Measurements from ENCODE around the gene GRPEL2. TPM values are rescaled to one million over a fixed set of nuclear protein-coding genes. Genes with fewer than 3 reads are reported as not detected.

The GRPEL2 gene
- total and polyA plus RNA-seq, 2 experiments from 2014 or later = 20.2 to 62.2 TPM

GRCh38 chr5:149301049-149301743, 44.1 kb upstream of the GRPEL2 start (continued):
- TF ChIP-seq REST (IDR thresholded peaks at IDR 0.05; ENCODE audit: unreplicated experiment) = no peak
- TF ChIP-seq JUNB (IDR thresholded peaks at IDR 0.05; ENCODE audit: unreplicated experiment) = no peak
- no peak for TF ChIP-seq POLR2AphosphoS5 (IDR thresholded peaks at IDR 0.05; ENCODE audit: low read depth)
- no peak for TF ChIP-seq ETS1 (IDR thresholded peaks at IDR 0.05)
- no peak for TF ChIP-seq CREB1 (CRISPR knock-in tag; IDR thresholded peaks at IDR 0.05; ENCODE audit: low read depth)
- no peak for TF ChIP-seq EZH2 (IDR thresholded peaks at IDR 0.05; ENCODE audit: low read depth, unreplicated experiment)
- TF ChIP-seq STAT1 (IDR thresholded peaks at IDR 0.05; ENCODE audit: unreplicated experiment) = no peak
- no peak for TF ChIP-seq EZH2phosphoT487 (IDR thresholded peaks at IDR 0.05; ENCODE audit: unreplicated experiment)

GRCh38 chr5:149301744-149302380, 43.4 kb upstream of the GRPEL2 start:
- DNase-seq (ENCODE audit: low spot score) (no peak), ATAC-seq (no peak)
- Histone ChIP-seq H3K4me2 (no peak overlapping the region), H3K79me2 (replicated peaks; ENCODE audit: insufficient read depth) (no peaks in the 10 kb centered on the region), H3K36me3 (ENCODE audit: insufficient read depth) (no peaks in the 10 kb centered on the region), H3K4me3 (no peak overlapping the region), H4K20me1 (replicated peaks; ENCODE audit: insufficient read depth) (no peaks in the 10 kb centered on the region), H3F3A (replicated peaks; ENCODE audit: low read depth) (no peaks in the 10 kb centered on the region), H3K9me2 (ENCODE audit: insufficient read depth) (no peaks in the 10 kb centered on the region), H3K27me3 (ENCODE audit: insufficient read depth) (no peaks in the 10 kb centered on the region), H3K4me1 (ENCODE audit: insufficient read depth) (no peaks in the 10 kb centered on the region), H2AFZ (no peak overlapping the region), H3K27ac (ENCODE audit: low read depth) (no peak overlapping the region)
- H3K4me3 Mint-ChIP-seq = no peak overlapping the region
- H3K27ac Mint-ChIP-seq = no peak overlapping the region
- H3K27me3 Mint-ChIP-seq (ENCODE audit: insufficient read depth, low read depth, poor library complexity) = peaks cover 2% of the 10 kb centered on the region
- no peaks in the 10 kb centered on the region for H3K9me3 Mint-ChIP-seq
- no peaks in the 10 kb centered on the region for H3K36me3 Mint-ChIP-seq (ENCODE audit: low read depth)
- no peaks in the 10 kb centered on the region for H3K4me1 Mint-ChIP-seq
- TF ChIP-seq ZNF114 (CRISPR knock-in tag; IDR thresholded peaks at IDR 0.05) (no peak), ZNF462 (CRISPR knock-in tag; IDR thresholded peaks at IDR 0.05) (no peak), CTCF (conservative IDR thresholded peaks at IDR 0.05; ENCODE audit: low read depth in 2 of 2) (no peak), NANOG (IDR thresholded peaks at IDR 0.05; ENCODE audit: borderline replicate concordance) (no peak)
